Fibroblast of skin of left biceps (primary cell): ENCODE results near the gene BSPRY.
"Not testable (repeated sequence)": the region's sequence is repeated elsewhere in the genome, so short reads cannot be mapped to it uniquely, and the experiment has no call there.

ENCODE experiments used
- DNase-seq, 2 experiments: peaks; one replicate each; pipeline ENCODE4 v3.0.0-alpha.2; 2013; ENCODE audit warnings: low read depth in 2 of 2

BSPRY gene

GRCh38 chr9:113341712-113342410 is 7.5 kb upstream of the BSPRY start:
- DNase-seq: no peak

- no peak for DNase-seq
Measured at GRCh38 chr9:113343732-113344231, 5.6 kb upstream of the BSPRY start.

GRCh38 chr9:113345190-113345589 is 4.2 kb upstream of the BSPRY start:
- DNase-seq: no peak

GRCh38 chr9:113345671-113346070 is 3.7 kb upstream of the BSPRY start:
- DNase-seq: no peak

- DNase-seq: no peak
Measured at GRCh38 chr9:113348437-113348836, 904 bp upstream of the BSPRY start.

- DNase-seq: no peak
Measured at GRCh38 chr9:113349066-113349444, 286 bp upstream of the BSPRY start.

- no peak for DNase-seq
Measured at GRCh38 chr9:113350107-113350661, 843 bp downstream of the BSPRY start.

GRCh38 chr9:113350937-113351336 is 1.6 kb downstream of the BSPRY start:
- no peak for DNase-seq

- no peak for DNase-seq
Measured at GRCh38 chr9:113352006-113352405, 2.7 kb downstream of the BSPRY start.

- no peak for DNase-seq
Measured at GRCh38 chr9:113352411-113352810, 3.1 kb downstream of the BSPRY start.

GRCh38 chr9:113355040-113355596 is 5.8 kb downstream of the BSPRY start:
- DNase-seq: no peak

GRCh38 chr9:113356686-113357292 is 7.4 kb downstream of the BSPRY start:
- no peak for DNase-seq

- DNase-seq: no peak
Measured at GRCh38 chr9:113359385-113359784, 10.0 kb downstream of the BSPRY start.

GRCh38 chr9:113360242-113360842 is 11.0 kb downstream of the BSPRY start:
- DNase-seq: no peak

GRCh38 chr9:113361304-113362018 is 12.1 kb downstream of the BSPRY start:
- no peak for DNase-seq

GRCh38 chr9:113363336-113363735 is 14.0 kb downstream of the BSPRY start:
- no peak for DNase-seq

GRCh38 chr9:113364951-113365350 is 15.6 kb downstream of the BSPRY start:
- DNase-seq: no peak

GRCh38 chr9:113365652-113366051 is 16.3 kb downstream of the BSPRY start:
- DNase-seq: not testable (repeated sequence)

GRCh38 chr9:113368348-113368981 is 19.1 kb downstream of the BSPRY start:
- no peak for DNase-seq

- no peak for DNase-seq
Measured at GRCh38 chr9:113368982-113369854, 19.9 kb downstream of the BSPRY start.

- no peak for DNase-seq
Measured at GRCh38 chr9:113369855-113370140, 20.5 kb downstream of the BSPRY start.
